Stimulated activated CD8-positive, alpha-beta memory T cell treated with anti-CD3 and anti-CD28 coated beads, Interleukin-12 subunit alpha, Interleukin-12 subunit beta, amount 100 ng/mL, for 1 hour (primary cell): ENCODE measurements around the gene NKTR.

Experiments
- DNase-seq: peaks from one replicate; pipeline ENCODE4 v3.0.0-alpha.2; 2020; ENCODE audit warnings: low read depth

Gene NKTR

DNA sequence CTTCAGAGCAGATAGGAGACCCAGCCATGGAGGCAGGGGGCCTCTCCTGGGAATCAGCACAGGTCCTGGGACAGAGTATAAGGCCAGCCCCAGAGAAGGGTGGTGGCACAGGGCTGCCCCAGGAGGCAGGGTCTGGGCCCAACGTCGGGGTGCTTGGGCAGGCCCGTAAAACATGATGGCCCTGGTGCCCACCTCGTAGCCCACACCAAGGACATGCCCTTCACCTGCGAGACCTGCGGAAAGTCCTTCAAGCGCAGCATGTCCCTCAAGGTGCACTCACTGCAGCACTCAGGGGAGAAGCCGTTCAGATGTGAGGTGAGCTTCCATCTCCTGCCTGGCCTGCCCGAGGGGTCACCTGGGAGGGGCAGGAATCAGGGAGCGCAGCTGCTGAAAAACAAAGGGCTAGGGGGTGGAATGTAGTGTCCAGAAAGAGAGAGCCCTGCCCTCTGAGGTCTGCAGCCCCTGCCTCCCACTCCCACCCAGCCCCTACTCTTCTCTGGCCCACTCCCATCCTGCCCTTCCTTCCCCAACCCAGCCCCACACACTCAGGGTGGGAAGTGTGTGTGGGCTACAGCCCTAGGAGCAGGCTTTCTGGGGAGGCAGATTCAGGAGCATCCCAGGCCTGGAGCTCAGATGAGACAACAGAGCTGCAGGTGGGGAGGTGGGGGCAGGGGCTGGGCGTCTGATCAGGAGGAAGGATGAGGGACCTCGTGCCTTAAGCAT is 62.5 kb downstream of the NKTR start:
- DNase-seq = no peak

- no peak for DNase-seq
Measured at GRCh38 chr3:42663581-42664437, 63.3 kb downstream of the NKTR start.

- DNase-seq = no peak
Measured at GRCh38 chr3:42664438-42664803, 63.9 kb downstream of the NKTR start.

DNA sequence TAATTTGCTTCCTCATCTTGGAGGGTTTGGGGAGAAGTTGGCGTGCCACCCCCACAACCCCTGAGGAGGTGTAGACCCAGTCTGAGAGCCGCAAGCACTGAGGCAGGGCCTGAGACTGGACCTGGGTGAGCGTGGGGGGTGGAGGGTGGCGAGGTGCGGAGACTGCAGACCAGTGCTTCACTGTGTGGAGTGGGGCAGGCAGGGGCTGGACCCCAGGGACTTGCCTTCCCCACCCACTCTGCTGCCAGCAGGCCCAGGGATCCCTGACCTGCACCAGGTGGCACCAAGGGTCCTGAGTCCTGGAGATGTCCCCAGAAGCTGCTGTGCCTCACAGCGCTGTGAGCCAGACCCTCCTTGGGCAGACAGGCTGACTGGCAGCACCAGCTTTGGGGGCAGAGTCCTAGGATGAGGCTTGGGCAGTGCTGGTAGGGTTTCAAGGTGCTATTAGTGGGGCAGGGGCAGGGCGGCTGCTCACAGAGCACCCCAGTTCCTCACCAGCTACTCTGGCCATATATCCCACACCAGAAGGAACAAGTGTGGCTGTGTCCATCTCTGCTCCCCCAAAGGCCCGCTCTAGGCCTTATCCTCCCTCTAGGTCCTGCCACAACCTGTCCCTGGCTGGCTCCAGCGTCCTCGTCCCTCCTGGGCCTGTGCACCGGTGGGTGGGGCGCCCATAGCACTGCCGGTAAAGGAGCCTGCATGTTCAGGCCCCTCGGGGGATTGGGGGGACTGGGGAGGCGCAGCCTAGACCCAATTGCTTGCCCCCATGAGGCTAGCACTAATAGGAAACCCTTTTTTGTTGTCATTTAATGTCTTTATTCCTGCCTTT is 64.8 kb downstream of the NKTR start:
- no peak for DNase-seq

- no peak for DNase-seq
Measured at GRCh38 chr3:42666022-42666421, 65.5 kb downstream of the NKTR start.

DNA sequence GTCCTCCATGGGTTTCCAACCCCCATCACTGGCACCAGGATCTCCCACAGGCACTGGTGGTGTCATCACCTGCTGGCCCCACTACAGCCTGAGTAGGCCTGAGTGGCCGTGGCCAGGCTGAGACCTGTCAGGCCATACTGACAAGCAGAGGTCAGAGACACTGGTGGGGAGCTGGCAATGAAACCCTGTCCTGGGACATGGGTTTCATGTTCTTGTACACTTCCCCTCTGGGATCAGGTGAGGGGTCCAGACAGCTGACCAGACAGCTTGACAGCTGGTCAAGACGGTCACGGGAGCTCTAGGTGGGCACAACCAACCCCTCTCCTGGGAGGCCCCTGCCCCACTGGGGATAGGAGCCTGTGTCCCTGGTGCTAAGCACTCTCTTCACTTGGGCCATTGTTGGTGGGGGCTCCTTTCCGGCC is 66.1 kb downstream of the NKTR start:
- no peak for DNase-seq

DNA sequence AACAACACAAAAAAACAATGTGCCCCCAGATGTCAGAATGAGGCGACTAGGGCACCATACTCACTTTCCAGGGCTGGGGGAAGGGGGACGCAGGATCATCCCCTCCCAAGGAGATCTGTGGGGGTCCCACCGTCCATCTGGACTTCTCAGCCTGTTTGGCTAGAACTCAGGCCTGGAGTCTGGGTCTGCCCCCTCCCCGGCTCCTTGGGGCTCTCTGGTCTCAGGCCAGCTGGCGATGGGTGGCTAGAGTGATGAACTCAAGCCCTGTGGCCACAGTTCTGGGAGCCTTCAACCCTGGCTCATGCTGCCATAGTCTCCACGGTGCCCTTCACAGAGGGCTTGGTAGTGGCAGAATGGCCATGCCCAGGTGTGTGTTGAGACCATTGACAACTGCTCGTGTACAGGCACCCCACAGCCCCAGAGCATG is 66.6 kb downstream of the NKTR start:
- no peak for DNase-seq

DNA sequence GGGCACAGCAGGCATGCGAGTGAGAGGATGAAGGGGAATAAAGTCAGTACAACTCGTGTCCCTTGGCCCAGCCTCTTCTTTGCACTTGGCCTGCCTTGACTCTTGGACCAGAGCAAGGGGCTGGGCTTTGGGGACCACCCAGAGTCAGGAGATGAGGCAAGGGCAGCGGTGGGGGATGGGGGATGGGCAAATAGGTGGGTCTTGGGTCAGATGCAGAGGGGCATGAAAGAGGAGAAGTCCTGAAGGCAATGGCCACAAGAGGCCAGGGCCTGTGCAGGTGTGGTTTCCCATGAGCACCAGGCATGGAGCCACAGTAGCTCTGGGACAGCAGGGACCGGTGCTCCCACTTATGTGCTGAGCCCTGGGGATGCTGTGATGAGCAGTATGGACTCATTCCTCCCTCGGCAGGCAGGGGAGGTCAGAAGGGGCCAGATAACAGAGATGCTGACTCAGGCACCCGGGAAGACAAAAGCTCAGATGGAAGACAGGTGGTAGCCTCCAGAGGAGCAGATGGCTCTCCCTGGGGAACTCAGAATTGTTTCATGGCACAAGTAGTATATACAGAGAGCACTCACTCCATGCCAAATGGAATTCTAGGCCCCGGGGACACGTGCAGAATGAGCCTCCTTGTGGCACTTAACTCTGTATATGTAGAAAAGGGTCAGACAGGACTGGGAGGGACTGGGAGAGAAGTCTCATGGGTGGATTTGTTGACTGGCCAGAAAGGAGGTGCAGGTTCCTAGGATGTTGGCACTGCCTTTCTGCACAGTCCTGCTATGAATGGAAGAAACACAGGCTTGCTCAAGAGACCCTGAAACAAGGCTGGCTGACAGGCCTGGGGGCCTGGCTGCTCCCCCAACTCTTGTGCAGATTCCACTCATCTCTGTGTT is 67.3 kb downstream of the NKTR start:
- no peak for DNase-seq

GRCh38 chr3:42668413-42668760 is 67.9 kb downstream of the NKTR start:
- DNase-seq = no peak

- DNase-seq = no peak
Measured at GRCh38 chr3:42668793-42669217, 68.3 kb downstream of the NKTR start.

DNA sequence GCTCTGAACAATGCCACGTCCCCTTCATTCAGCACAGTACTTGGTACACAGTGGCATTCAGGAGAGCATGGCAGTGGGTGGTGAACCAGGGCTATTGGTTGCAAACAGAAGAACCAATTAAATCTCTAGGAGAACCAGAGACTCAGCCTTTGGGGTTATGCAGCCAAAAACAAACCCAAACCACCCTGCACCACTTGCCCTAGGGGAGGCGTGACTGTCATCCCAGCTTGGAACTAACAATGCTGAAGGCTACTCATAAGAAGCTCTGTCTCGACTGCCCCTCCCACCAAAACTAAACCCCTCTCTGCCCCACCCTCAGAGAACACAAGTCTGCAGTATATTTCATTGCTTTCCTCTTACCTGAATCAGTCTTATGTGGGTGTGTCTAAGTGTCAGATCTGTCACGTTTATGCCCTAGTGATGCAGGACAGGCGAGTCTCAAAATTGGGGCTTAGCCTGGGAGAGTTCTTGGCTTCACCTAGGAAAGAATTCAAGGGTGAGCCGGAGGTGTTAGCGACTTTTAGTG is 69.6 kb downstream of the NKTR start:
- no peak for DNase-seq

DNA sequence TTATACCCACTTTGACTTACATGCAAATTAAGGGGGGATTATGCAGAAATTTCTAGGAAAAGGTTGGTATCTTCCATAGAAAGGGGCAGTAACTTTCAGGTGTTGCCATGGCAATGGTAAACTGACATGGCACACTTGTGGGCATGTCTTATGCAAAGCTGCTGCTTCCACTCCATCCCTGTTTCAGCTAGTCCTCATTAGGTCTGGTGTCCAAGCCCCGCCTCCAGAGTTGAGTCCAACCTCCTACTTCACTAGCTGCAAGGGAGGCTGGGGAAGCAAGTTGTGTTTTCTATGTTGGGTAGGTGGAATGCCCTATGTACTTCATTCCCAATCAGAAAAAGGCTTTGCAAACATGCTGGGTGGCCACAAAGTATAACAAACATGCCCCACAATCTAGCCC is 70.2 kb downstream of the NKTR start:
- DNase-seq = no peak

DNA sequence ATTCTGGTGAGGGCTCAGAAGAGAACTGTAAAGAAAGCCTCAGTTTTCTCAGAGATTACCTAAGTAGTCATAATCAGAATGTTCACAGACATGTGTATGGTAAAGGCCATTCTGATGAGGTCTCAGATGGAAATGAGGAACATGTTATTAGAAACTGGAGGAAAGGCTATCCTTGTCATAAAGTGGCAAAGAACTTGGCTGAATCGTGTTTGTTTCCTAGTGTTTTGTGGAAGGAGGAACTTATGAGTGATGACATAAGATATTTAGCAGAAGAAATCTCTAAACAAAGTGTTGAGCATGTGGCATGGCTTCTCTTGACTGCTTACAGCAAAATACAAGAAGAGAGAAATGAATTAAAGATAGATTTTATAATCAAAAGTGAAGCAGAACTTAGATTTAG is 72.0 kb downstream of the NKTR start:
- DNase-seq = no peak

DNA sequence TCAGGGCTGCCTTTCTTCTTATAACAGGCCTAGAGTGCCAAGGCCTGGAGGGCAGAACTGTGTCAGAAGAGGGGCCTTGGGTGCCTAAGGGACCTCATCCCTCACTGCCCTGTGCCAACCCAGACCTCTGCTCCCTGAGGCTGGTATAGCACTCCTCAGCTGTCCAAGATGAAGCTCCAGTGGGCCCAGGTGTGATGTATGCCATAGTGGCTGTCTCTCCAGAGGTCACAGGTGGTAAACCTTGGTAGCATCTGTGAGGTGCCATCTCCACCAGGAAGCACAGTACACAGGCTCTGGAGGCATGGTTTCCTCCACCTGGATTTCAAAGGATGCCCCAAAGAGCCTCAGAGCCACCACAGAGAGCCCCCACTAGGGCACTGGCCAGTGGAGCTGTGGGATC is 72.6 kb downstream of the NKTR start:
- no peak for DNase-seq

DNA sequence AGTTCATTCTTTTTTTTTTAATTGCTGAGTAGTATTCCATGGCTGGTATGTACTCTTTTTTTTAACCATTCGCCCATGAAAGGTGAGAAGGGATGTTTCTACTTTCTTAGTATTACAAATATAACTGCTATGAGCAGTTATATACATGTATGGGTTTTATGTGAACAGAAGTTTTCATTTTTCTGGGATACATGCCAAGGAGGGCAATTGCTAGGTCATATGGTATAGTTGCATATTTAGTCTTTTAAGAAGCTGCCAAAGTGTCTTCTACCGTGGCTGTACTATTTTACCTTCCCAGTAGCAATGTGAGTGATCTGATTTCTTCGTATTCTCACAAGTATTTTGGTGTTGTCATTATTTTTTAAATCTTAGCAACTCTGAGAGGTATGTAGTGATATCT is 73.7 kb downstream of the NKTR start:
- no peak for DNase-seq

DNA sequence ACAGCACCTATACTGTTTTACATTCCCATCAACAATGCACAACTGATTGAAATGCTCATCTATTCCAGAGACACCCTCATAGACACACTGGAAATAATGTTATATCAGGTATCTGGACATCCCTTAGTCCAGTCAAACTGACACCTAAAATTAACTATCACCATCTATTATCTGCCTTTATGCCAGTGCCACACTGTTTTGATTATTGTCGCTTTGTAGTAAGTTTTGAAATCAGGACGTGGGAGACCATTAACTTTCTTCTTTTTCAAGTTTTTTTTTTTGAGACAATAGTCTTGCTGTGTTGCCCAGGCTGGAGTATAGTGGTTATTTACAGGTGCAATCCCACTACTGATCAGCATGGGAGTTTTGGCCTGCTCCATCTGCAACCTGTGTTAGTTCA is 75.4 kb downstream of the NKTR start:
- DNase-seq = no peak

DNA sequence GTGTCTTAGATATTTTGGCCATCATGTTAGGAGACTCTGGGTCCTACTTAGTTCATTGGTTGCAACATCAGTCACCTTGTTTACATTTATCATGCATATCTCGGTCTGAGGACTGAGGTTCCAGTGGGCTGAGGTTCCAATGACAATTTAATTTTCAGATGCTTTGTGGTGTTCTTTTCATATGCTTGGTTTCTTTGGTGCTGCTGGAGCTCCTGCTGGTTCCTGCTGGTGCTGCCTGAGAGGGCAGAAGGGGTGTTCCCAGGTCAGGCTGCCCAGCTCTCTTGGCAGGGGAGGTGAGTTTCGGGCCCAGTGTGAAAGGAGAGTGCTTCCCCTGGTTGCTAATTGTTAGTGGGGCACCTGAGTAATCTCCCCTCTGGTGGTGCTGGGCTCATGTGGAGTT is 78.0 kb downstream of the NKTR start:
- no peak for DNase-seq

- no peak for DNase-seq
Measured at GRCh38 chr3:42680271-42680670, 79.8 kb downstream of the NKTR start.

GRCh38 chr3:42680806-42681205 is 80.3 kb downstream of the NKTR start:
- DNase-seq = no peak

- no peak for DNase-seq
Measured at GRCh38 chr3:42681361-42682038, 81.0 kb downstream of the NKTR start.
